Posterior vena cava (tissue), 2 donors: ENCODE results near the gene CCL27. TPM values are rescaled to one million over a fixed set of nuclear protein-coding genes. Genes with fewer than 3 reads are reported as not detected.

Experiments
- DNase-seq: peaks from one replicate; pipeline ENCODE4 v3.0.0-alpha.2; 2020; ENCODE audit warnings: low spot score
- intact Hi-C, 2 donors: fragments of 100-400 bp; cut with DNase I; formaldehyde crosslinking; loops; one replicate each; pipeline versions ENCODE4 v1.14.1 to v1.14.2; 2022 to 2023
- total RNA-seq, 2 donors: library from RNA; stranded (reverse); fragmentation: NEBNext Ultra II Directional; extraction: Animal tissue kit (Norgen Biotek cat#: 25700); gene quantifications; one replicate each; pipeline ENCODE4 v1.2.1, GENCODE V29; 2021
- donor health status: DM: yes; HTN: yes; CAD: no.
- donor health status: DM: yes; HTN: yes; CAD: no.

Gene CCL27
- total RNA-seq, 2 donors from 2014 or later = 0.33 TPM; not detected in 1

DNA sequence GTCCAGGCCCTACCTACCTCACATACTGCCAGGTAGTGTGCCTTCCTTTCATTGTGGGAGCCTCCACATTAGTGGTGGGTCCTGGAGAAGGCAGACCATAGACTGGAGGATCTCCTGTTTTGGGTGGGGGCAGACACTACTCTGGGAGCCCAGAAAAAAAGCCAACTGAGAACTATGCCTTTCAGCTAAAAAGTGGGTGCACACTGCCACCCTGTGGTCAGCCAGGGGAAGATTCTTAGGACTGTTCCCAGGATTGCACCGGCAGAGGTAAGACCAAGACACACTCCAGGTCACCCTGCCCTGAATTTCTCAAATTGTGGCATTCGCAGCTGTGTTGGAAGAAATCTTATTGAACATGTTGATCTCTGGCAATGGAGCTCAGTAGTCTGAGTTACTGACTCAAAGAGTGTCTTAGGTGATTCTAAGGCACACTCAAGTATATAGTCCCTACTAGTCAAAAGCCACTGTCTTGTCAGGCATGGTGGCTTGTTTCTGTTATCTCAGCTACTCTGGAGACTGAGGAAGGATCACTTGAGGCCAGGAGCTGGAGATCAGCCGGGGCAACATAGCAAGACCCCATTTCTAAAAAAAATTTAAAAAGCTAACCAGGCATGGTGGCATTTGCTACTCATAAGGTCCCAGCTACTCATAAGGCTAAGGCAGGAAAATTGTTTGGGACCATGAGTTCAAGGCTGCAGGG, 28.5 kb downstream of the CCL27 start:
- intact Hi-C loops = no loop called here
- no peak for DNase-seq

DNA sequence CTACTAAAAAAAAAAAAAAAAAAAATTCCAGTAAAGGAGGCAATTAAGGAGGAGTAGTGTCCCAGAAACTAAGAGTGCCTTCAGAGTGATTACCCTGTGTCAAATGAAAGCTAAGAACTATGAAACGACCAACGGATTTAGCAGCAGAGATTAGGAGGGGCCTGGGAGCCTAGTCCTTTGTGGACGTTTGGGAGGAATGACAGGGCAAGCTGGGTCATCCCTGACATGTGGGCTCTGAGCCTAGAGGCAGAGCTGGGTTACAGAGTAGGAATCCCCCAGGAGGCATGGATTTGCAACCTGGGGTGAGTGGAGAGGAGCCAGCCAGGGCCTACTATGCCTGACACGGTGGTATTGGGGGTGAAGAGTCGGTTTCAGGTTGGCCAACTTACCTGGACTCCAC, 29.3 kb downstream of the CCL27 start:
- no peak for DNase-seq
- intact Hi-C loops = no loop called here

DNA sequence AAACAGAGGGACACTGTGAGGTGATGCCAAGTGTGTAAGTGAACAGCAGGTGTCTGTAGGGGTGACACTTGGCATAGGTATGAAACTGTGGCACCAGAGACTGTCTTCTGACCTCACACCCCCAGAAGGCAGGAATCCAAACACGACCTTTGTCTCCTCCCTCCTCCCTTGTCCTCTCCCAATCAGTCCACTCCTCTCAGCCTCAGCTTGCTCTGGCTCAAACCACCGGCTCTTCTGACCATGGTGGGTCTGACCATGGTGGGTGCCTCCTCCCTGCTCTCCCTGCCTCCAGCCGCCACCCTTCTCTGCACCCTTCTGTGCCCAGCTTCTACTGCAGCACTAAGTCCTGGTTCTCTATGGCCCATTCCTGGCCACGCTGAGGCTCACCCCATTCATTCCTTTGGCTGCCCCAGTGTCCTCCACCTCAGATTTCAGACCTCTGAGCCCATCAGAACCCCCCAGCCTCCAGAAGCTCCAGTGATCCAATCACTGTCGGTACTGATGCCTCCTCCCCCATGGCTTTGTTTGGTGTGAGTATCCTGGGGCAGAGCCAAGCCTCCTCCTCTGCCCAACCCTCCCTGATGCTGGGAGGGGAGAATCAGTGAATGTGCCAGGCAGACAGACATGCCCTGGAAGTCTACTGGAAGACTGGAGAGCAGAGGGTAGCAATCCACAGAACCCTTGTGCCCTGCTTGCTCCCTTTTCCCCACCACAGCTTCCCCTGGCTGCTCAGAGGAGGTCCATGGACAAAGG, 31.9 kb downstream of the CCL27 start:
- intact Hi-C loops = no loop called here
- DNase-seq = no peak

DNA sequence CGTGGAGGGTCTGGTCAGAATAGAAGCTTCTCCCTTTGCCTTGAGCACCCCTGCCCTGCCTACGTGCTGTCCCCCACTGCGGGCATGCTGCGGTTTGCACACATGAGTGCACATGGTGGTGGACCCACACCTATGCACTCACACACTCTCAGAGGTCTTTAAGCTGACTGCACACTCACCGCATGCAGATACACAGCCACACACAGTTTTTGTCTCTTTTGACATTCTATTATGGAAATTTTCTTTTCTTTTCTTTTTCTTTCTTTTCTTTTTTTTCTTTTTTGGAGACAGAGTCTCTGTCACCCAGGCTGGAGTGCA, 33.0 kb downstream of the CCL27 start:
- no peak for DNase-seq
- intact Hi-C loops = loop anchor here in 1 of 2 donors (5.0 kb wide), 1 partner anchor 1367 kb away; the partner anchor contains the start of gene BAG1

DNA sequence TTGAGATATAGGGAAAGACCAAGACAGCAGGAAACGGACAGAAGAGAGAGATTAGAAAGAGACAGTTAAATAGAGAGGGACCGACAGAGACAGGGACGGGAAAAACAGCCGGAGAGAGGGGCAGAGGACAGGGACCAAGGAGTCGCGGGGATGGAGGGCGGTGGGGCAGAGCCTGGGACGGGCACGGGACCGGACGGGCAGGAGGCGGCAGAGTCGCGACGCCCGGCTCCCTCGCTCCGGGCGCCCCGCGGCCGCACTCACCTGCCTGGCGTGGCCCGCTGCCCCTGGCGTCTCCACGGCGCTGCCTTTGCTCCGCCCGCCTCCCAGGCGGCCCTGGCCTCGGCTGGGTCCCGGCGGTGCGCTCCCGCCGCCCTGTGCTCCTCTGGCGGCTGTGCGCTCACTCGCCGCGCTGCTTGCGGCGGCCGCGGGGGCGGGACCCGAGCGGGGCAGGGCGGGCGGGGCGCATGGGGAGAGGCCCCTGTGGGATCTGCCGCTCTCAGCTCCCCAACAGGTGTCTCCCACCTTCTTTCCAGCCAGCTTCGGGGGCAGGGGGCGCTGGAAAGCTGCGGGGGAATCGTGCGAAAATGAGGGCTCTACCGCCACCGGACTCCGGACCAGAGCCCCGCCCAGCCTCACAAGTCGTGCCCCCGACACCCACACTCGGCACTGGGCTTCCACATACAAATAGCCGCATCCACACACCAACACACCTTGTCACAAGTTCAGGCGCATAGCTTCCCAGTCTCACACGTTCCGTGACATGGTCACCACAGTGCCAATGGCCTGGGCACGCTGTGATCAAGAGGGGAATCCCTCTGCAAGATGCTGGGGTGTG, 33.6 kb downstream of the CCL27 start, which contains the start of gene ARID3C:
TSS of gene ARID3C (minus strand) at position 411 of the 835 bp plus-strand sequence. CDS start 1,052 bp downstream, outside the sequence.
- no peak for DNase-seq
- intact Hi-C loops = loop anchor here in 1 of 2 donors (5.0 kb wide), 1 partner anchor 1367 kb away; the partner anchor contains the start of gene BAG1

DNA sequence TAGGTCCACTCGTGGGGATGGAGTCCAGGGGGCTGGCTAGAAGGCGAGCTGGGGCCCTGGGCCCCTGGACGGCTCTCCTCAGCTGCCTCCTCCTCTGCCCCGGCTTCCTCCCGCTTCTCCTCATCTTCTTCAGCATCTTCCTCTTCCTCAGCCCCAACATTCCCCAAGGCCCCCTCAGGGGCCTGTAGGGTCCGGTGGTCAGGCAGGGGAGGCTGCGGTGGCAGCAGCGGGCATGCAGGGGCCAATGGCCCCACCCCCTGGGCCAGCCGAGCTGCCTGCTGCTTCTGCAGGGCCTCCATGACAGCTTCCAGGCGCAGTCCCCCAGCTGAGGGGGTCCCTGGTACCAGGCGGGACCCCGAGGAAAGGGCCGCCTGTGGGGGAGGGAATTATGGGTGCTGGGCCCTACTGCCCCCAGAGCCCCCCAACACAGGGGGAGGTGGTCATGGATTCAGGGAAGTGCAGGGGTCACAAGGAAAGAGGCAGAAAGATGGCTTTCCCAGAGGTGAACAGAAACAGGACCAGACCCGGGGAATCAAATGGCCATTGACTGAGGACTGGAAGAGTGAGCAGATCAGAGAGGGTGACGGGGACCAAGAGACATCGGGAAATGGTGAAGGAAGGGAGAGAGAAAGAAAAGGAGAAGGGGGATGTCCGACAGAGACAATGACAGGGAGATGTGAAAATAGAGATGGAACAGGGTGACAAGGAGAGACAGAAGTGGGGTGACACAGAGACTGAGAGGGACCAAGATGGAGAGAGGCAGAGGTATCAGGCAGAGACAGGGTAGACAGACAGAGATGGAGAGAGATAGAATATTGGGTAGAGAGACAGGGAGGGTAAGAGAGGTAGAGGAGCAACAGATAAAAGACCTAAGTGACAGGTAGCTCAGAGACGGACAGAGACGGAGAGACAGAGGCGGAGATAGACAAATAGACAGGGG, 34.5 kb downstream of the CCL27 start:
- no peak for DNase-seq
- intact Hi-C loops = loop anchor here in 1 of 2 donors (5.0 kb wide), 1 partner anchor 1366 kb away; the partner anchor contains the start of gene BAG1

DNA sequence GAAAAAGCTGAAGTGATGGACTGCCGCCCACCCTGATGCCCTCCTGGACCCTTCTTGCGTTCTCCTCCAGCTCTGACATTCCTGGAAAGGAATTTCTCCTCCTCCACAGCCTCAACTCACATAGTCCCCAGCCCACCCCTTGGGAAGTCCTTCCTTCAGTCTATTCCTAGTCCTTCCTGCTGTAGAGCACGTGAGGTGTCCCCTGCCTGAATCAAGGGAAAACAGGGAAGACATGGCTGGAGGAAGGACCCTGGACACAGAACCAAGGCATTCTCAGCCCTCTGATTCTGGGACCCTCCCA, 37.3 kb downstream of the CCL27 start:
- intact Hi-C loops = loop anchor here in 1 of 2 donors (5.0 kb wide), 1 partner anchor 1363 kb away; the partner anchor contains the start of gene BAG1
- no peak for DNase-seq

DNA sequence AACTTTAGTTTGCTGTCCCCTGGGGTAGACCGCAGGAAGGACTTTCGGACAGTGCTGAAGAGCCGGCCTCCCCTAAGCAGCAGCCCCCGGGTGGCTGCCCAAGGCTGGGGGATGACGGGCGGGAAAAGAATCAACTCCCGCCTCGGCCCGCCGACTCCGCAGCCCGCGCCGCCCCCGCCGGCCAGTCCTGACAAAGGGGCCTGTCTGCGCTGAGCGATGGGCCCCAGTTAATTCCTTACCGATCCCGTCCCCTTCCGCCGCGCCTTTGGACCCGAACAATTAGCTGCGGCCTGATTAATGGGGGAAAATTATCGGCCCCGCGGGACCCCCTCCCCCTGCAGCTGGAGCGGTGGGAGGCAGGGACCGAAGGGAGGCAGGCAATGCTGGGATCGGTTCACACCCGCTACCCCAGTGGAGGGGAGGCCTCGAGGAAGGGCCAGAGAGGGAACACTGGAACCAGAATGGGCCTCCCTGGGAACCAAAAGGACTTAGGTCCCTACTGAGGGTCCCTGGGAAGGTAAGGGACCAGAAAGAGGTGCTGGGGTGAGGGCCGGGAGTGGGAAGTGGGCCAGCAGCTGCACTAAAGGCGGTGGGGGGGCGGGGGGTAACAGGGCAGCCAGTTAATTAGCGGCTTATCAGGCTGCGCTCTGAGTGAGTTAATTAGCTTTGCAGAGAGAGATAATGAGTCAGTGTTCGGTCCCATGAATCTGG, 37.8 kb downstream of the CCL27 start:
- intact Hi-C loops = loop anchor here in 1 of 2 donors (5.0 kb wide), 1 partner anchor 1362 kb away; the partner anchor contains the start of gene BAG1
- DNase-seq = no peak

DNA sequence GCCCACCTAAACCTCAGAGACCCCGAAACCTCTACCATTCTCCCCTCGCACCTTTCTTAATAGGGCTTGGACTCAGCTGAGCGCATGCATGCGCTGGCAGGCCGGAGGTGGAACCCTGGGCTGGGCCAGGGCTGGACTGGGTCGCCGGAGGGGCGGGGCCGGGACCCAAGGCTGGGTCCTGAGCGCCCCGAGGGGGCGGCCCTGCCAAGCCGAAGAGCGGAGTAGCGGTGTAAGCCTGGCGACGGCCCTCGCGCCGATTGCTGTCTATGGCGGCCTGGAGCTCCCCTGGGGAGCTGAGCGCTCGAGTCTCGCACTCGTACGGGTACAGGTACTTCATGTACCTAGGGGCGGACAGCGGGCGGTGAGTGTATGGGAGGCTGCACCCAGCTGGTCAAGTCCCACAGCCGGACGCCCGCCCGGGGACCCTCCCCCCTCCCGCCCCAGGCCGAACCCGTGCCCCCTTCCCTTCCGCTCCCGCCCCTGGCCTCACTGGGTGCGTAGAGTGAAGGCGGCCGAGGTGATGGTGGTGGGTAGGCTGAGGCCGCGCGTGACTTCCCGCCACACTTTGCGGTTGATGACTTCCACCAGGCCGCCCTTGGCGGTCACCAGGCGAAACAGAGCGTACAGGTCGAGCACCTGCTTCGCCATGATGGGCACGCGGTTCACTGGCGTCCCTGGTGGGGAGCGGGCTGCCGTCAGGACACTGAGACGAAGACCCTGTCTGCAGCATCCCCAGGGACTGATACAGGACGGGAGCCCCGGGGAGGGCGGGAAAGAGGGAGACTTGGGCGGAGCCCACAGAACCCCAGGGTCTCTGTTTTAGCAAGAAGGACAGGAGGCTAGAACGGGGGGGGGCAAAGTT, 38.9 kb downstream of the CCL27 start:
- intact Hi-C loops = no loop called here
- DNase-seq = no peak

DNA sequence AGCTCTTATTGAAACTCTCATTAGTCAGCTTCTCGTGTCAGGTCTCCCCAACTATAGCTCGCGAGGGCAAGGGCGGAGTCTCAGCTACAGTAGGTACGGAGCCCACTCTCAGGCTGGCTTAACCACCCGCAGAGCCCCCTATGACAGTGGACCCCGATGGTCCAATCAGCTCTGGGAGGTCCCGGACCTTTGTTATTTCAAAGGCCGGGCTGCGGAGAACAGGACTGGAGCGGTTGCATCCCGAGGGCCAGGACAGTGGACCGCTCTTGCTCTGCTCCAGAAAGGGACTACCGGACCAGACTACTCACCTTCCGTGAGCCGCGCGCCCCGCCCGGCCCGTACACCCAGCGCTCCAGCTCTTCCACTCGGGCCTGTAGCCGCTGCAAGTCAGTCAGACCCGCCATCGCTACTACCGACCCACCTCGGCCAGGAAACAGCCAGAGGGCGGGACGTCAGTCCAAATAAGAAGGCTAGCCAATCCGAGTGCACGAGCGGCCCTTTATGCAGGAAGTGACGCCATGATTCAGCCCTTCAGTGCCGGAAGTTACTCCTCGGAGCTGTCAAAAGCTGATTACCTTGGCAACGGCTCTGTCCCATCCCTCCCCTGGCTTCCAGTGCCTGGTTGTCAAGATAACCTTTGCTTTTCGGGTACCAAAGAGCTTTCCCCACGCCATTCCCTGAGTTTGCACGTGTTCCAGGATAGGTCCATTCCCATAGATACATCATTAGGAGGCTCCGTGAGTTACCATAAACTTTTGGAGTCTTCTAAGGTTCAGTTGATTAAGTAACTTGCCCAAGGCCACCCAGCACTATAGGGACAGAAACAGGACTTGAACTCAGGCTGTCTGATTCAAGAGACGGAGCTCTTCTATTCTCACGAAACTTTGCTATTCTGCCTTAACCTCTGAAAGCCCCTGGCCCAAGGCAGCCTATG, 42.1 kb downstream of the CCL27 start, which contains the start of gene DCTN3:
TSS of gene DCTN3 (minus strand) at position 435 of the 934 bp plus-strand sequence. CDS start at position 404, 31 bp downstream.
- intact Hi-C loops = no loop called here
- DNase-seq = peak; percentile 97

DNA sequence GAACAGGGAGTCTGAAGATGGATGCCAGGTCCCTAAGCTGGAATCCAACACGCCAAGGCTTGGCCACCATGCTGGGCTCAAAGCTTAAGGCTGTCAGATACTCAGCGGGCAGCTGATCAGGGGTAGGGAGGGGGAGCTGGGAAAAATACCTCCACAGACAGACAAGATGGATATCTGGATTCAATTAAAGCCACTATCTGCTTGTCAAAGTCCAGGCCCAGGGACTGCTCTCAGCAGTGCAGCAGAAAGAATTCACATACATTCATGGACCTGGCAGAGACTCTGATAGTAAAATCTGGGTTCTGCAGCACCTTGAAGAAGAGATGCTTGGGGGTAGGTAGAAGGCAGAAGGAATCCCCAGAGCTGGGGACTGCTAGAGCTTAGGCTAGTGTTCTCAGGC, 47.3 kb downstream of the CCL27 start:
- intact Hi-C loops = no loop called here

DNA sequence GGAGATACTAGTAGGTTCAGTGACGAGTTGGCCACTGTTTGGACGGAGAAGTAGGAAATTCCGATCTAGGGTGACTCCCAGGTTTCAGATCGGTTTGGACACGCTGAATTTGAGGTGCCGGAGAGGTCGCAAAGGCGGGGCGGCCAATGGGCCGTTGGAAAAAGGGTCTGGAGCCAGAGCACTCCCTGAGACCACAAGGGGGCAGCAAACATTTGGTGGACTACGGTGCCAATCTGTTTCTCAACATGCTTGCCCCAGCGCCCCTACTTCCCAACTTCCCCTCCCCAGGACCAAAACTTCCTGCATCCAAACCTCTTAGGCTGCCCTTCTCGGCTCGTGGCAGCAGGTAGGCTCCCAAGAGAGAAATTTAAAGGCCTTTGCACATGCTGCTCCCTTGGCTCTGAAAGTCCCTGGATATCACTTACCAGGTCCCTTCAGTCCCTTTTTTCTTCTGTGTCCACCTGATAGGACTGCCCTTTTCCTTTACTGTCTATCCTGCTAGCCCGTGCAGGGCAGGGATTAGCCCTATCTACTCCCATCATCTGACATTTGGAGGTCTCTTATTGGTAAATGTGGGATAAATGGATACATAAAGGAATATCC, 49.6 kb downstream of the CCL27 start:
- intact Hi-C loops = loop anchor here in 1 of 2 donors (5.0 kb wide), 1 partner anchor 276 kb away; no protein-coding TSS in a partner anchor
- DNase-seq = peak; percentile 91

More for the DNA sequence above, 47.3 kb downstream of the CCL27 start:
- DNase-seq = no peak
